Glomerular endothelial cell (primary cell): ENCODE data around the gene ADGRG7. TPM values are rescaled to one million over a fixed set of nuclear protein-coding genes. Genes with fewer than 3 reads are reported as not detected.
"Not testable (repeated sequence)": the region's sequence is repeated elsewhere in the genome, so short reads cannot be mapped to it uniquely, and the experiment has no call there.

Experiments used
- DNase-seq: peaks from one replicate; pipeline ENCODE4 v3.0.0-alpha.2; 2011; ENCODE audit warnings: low read depth, low spot score; ENCODE audit errors: extremely low read depth
- total RNA-seq: library from RNA; depleted of rRNA; stranded (reverse); fragments of >200 nt; gene quantifications from 2 replicates; pipeline ENCODE4 v1.2.3, GENCODE V29; 2015

The ADGRG7 gene, protein sequence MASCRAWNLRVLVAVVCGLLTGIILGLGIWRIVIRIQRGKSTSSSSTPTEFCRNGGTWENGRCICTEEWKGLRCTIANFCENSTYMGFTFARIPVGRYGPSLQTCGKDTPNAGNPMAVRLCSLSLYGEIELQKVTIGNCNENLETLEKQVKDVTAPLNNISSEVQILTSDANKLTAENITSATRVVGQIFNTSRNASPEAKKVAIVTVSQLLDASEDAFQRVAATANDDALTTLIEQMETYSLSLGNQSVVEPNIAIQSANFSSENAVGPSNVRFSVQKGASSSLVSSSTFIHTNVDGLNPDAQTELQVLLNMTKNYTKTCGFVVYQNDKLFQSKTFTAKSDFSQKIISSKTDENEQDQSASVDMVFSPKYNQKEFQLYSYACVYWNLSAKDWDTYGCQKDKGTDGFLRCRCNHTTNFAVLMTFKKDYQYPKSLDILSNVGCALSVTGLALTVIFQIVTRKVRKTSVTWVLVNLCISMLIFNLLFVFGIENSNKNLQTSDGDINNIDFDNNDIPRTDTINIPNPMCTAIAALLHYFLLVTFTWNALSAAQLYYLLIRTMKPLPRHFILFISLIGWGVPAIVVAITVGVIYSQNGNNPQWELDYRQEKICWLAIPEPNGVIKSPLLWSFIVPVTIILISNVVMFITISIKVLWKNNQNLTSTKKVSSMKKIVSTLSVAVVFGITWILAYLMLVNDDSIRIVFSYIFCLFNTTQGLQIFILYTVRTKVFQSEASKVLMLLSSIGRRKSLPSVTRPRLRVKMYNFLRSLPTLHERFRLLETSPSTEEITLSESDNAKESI
- total RNA-seq: not detected in 2 replicates

GRCh38 chr3:100609305-100609704 lies at the start of gene ADGRG7:
TSS of gene ADGRG7 (plus strand) at chr3:100609601. CDS start at chr3:100609857, 256 bp downstream.
- no peak for DNase-seq

- DNase-seq: no peak
These were observed 49.0 kb upstream of the ADGRG7 start for GRCh38 chr3:100560426-100560825.

DNA sequence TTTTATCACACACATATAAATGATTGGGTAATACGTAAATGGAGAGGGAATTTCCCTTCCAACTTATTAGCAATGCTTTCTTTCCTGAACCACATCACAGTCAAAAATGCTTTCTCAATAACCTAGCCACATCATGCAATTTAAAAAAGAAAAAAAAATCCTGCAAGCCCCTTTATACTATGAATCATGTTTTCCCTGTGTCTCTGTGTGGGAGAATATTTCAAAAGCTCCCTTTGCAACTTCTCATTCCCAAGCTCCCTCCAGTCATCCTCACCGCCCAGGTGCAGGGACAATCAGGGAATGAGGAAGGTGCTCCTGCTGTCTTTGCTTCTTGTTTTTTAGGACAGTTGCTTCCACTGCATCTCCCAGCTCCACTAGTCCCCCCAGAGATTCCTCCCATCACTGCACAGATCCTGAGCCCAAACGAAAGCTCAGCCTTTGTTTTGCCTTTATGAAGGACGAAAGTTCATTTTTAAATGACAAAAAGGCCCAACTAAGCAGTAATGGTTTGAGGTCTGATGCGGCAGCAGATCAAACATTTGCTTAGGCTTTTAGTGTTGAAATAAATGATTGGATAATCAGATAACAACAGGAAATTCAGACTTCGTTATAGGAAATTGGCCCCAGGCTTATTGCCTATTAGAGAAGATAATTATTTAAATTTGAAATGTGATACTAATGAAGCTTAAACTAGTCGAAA lies 47.8 kb upstream of the ADGRG7 start:
- no peak for DNase-seq

- DNase-seq: no peak
These were observed 47.1 kb upstream of the ADGRG7 start for GRCh38 chr3:100562224-100562857.

DNA sequence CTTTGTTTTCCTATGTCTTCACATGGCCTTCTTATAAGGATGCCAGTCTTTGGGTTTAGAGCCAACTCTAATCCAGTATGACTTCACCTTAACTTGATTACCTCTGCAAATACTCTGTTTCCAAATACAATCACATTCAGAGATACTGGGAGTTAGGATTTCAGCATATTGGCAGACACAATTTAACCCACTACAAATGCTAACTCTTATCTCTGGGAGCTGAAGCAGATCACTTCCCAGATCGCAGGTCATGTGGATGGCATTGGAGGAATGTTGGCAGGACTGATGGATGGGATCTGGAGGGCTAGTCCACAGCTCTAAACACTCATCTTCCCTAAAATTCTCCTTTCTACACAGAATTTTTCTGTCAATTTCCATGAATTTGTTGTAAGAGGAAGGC lies 46.2 kb upstream of the ADGRG7 start:
- no peak for DNase-seq

GRCh38 chr3:100563652-100564211 lies 45.7 kb upstream of the ADGRG7 start:
- DNase-seq: no peak

DNA sequence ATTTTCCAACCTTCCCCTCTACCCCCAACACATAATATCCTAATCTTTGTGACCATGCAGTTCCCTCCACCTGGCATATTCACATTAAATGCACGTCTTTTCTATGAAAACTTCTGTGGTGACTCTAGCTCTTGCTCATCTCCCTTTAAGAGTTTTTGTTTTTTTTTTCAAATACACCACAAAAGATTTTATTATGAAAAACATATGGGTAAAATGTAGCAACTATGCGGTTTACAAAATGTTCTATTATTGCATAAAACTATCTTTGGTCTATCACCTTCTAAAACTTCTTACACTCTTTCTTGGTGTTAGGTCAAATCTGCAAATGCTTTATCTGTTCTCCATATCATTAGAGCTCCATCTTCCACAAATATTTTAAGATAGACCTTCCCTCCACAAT lies 38.6 kb upstream of the ADGRG7 start:
- no peak for DNase-seq

- DNase-seq: no peak
These were observed 34.9 kb upstream of the ADGRG7 start for GRCh38 chr3:100574536-100574935.

GRCh38 chr3:100575704-100576103 lies 33.7 kb upstream of the ADGRG7 start:
- DNase-seq: no peak

DNA sequence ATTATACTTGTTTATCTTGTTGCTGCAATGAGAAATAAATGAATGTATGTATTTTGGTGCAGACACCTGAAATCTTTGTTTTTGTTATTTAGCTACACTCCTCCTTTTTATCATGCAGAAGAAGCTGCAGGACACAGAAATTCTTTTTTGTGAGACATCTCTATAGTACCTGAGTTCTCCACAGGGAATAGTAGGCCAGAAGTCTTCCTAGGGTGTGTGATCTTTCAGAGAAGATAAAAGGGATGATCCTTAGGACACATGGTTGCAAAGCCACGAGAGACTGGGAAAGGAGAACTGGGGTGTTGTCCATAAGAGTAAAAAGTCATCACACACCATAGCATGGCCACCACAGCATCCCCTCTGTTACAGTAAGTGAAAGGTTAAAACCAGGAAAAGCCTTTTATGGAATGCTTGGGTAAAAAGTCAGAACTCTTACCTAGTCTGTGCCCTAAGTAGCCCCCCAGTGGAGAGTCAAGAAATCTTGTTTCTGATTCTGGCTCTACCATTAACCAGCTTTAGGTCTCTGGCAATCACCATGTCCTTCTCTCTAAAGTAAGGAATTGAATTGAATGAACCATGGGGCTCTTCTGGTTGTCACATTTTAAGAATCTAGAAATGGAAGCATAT lies 31.9 kb upstream of the ADGRG7 start:
- DNase-seq: no peak

DNA sequence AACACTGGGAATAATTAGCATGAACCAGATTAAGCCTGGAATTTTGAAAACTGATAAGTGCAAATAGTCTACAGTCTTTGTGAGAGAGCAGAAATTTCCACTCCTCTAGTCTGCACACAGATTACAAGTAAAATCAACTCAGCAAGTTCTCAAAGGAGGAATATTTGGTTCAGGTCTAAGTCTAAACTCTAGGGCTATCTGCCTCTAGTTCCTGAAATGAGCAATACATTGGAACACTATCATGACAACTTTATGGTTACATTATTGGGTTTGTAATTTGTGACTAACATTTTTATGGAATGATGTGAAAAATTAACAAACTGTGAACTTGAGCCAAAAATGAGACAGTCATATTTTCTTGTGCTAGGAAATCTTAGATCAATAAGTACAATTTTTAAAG lies 30.8 kb upstream of the ADGRG7 start:
- no peak for DNase-seq

GRCh38 chr3:100580147-100580546 lies 29.3 kb upstream of the ADGRG7 start:
- no peak for DNase-seq

DNA sequence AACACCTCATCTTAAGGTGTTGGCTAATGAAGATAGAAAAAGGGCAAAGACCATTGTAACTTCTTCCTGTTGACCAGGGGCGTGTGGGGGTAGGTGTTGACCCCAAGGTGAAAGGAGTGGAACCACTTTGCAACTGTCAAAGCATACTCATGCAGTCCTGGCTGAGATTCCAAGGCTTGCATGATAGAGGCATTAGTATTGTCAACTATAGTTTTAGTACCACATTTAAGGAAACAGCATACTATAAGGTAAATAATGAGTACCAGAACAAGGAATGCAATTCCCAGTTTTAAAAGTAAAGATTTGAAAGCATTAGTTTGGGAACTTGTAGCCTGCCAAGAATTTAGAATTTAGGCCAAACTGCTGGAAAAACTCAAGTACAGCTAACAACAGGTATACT lies 27.8 kb upstream of the ADGRG7 start:
- DNase-seq: no peak

GRCh38 chr3:100582157-100582556 lies 27.2 kb upstream of the ADGRG7 start:
- not testable (repeated sequence) for DNase-seq

GRCh38 chr3:100584101-100584660 lies 25.2 kb upstream of the ADGRG7 start:
- DNase-seq: no peak

DNA sequence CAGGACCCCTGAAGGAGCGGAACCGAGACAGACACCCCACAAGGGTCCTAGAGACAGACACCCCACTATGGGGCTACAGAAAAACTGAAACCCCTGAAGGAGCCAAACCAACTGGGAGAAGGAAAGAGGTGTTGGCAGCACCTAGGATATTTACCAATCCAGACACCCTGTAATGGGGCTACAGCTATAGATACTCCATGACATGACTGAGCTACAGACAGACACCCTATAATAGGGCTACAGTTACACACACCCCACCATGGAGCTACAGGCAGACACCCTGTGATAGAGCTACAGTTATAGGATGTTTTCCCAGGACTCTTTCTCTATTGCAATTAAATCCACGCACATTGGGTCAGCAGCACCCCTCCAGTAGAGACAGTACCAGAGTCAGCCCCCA lies 22.6 kb upstream of the ADGRG7 start:
- no peak for DNase-seq

GRCh38 chr3:100588251-100588650 lies 21.1 kb upstream of the ADGRG7 start:
- no peak for DNase-seq

- peak; percentile 65 for DNase-seq
These were observed 19.1 kb upstream of the ADGRG7 start for GRCh38 chr3:100590114-100590839.

DNA sequence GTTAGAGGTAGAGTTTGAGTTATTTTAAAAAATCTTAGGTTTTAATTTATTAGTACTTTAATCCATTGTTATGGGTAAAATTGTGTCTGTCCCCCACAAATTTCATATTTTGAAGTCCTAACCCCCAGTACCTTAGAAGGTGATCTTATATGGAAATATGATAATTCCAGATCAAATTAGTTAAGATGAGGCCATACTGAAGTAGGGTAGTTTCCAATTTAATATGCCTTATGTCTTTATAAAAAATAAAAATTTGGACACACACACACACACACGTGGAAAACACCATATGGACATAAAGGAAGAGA lies 18.6 kb upstream of the ADGRG7 start:
- no peak for DNase-seq
